Measurements from ENCODE around the gene ANKRD2. TPM values are rescaled to one million over a fixed set of nuclear protein-coding genes. Genes with fewer than 3 reads are reported as not detected.

Gene ANKRD2
- total and polyA plus RNA-seq, 8 donors = 0.25 to 9.9 (median 0.68) TPM; not detected in 5

DNA sequence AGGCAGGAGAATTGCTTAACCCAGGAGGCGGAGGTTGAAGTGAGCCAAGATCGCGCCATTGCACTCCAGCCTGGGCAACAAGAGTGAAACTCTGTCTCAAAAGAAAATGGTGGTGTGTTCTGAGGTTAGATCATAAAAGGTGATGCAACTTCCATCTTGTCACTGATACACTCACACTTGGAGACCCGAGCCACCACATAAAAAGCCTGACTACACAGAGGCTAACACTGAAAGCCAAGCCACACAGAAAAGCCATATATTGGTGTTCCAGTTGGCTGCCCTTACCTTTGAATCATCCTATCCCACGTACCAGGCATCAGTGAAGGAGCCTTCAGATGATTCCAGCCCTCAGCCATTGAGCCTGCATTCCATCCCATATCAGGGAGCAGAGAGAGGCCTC, 56.7 kb downstream of the ANKRD2 start:
- Histone ChIP-seq H3K9me3 (no peaks in the 10 kb centered on the region), H3K27me3 (no peaks in the 10 kb centered on the region), H3K27ac (no peak overlapping the region), H3K36me3 (no peaks in the 10 kb centered on the region), H3K4me1 (peaks cover 6 to 16% (median 14%) of the 10 kb centered on the region in 4 donors), H3K4me3 (no peak overlapping the region)
- no peak for TF ChIP-seq POLR2A (IDR thresholded peaks at IDR 0.05)
- TF ChIP-seq POLR2AphosphoS5 (IDR thresholded peaks at IDR 0.05) = no peak
- TF ChIP-seq CTCF (IDR thresholded peaks at IDR 0.05) = no peak
- TF ChIP-seq EP300 (IDR thresholded peaks at IDR 0.05) = no peak
- intact Hi-C loops (cut with DNase I; ENCODE audit: low total_unique reads) = no loop called here
- DNase-seq = no peak
- 90 to 97% (median 94%) methylated on average over 5 of the region's 5 CpGs for WGBS, 5 donors

GRCh38 chr10:97631098-97631497, 58.5 kb downstream of the ANKRD2 start:
- no peak for DNase-seq
- no peak overlapping the region for H3K4me3 ChIP-seq
- no peaks in the 10 kb centered on the region for H3K27me3 ChIP-seq
- intact Hi-C loops (cut with DNase I; ENCODE audit: low total_unique reads) = no loop called here
- H3K9me3 ChIP-seq = no peaks in the 10 kb centered on the region
- H3K27ac ChIP-seq = no peak overlapping the region
- TF ChIP-seq POLR2A (IDR thresholded peaks at IDR 0.05) (no peak), POLR2AphosphoS5 (IDR thresholded peaks at IDR 0.05) (no peak), CTCF (IDR thresholded peaks at IDR 0.05) (no peak), EP300 (IDR thresholded peaks at IDR 0.05) (no peak)
- H3K4me1 ChIP-seq = peaks cover 6 to 16% (median 14%) of the 10 kb centered on the region in 4 donors
- H3K36me3 ChIP-seq = no peaks in the 10 kb centered on the region

DNA sequence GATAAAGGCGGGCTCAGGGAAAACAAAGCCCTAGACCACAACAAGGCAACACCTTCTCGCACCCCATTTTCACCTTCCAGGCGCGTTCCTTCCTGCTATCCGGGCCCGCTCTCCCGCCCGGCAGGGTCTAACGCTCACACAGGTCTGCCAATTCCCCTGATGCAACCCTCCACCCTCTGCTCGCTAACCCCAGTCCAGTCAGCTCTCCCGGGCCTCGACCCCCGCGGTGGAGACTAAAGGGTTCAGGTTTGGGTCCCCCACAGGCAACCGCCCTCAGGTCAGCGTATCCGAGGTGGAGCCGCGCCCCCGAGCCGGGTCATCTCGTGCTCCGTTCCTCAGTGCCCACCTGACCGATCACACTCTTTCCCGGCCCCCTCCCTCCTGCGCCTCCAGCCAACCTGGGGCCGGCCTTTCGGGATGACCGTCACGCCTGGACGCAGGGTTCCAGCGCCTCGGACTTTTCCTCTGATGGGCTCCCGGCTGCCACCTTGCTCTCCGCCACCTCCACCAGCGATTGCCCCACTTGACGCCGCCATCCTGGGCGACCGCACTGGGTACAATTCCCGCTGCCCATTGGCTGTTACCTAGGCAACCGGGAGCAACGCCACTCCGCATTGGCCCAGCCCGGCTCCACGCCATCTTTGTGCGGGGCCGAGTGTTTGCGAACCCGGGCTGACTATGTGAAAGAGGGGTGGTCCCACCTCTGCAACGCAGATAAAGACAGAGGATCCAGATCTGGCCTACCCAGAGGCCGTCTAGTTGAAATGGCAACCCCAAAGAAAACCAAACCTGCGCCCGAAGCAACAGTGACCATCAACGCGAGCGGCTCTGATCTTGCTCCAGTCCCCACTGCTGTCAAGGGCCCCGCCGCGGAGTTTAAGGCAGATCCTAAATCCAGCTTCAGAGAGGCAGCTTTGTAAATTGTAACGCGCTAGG, 60.6 kb downstream of the ANKRD2 start, which contains the start of gene MORN4:
MORN4 (minus strand) TSS at position 552 of the 936 bp plus-strand sequence. CDS start 13,847 bp downstream, outside the sequence.
- TF ChIP-seq CTCF (IDR thresholded peaks at IDR 0.05) = no peak
- peak; percentile 7 to 69 (median 26) for TF ChIP-seq POLR2AphosphoS5 (IDR thresholded peaks at IDR 0.05)
- no peaks in the 10 kb centered on the region for H3K27me3 ChIP-seq
- H3K36me3 ChIP-seq = no peaks in the 10 kb centered on the region
- H3K27ac ChIP-seq = peak within 1 kb of the TSS; percentile 45 to 76 (median 67)
- intact Hi-C loops (cut with DNase I; ENCODE audit: low total_unique reads) = no loop called here
- 2 to 6% (median 3%) methylated on average over 34 to 62 of the region's 62 CpGs for WGBS, 5 donors
- peak; percentile 93 to 97 for DNase-seq
- no peaks in the 10 kb centered on the region for H3K9me3 ChIP-seq
- H3K4me3 ChIP-seq = peak within 1 kb of the TSS; percentile 53 to 90 (median 76)
- H3K4me1 ChIP-seq = peaks cover 6 to 16% (median 14%) of the 10 kb centered on the region in 4 donors

Other genes with a start within 250 kb of the ANKRD2 start
- 100 to 1,000 TPM in 1 of 5 donors, 10 to 100 TPM in 3, 1 to 10 TPM in 1; 6.4 to 213 (median 21.3) TPM for gene FRAT2, start 238.1 kb upstream of the ANKRD2 start, total RNA-seq
- 10 to 100 TPM in 2 of 3 donors, 1 to 10 TPM in 1; 8.8 to 18.3 (median 10.4) TPM for gene FRAT2, start 238.1 kb upstream of the ANKRD2 start, polyA plus RNA-seq
- gene RRP12, start 171.4 kb upstream of the ANKRD2 start, total RNA-seq = 10 to 100 TPM in 4 of 5 donors, 1 to 10 TPM in 1; 3.5 to 22.2 (median 15.6) TPM
- gene RRP12, start 171.4 kb upstream of the ANKRD2 start, polyA plus RNA-seq = 10 to 100 TPM; 12.0 to 16.8 (median 13.1) TPM
- 100 to 1,000 TPM in 1 of 5 donors, 10 to 100 TPM in 4; 29.2 to 122 (median 95.6) TPM for gene PGAM1, start 146.6 kb upstream of the ANKRD2 start, total RNA-seq
- 100 to 1,000 TPM; 116 to 180 (median 137) TPM for gene PGAM1, start 146.6 kb upstream of the ANKRD2 start, polyA plus RNA-seq
- 10 to 100 TPM; 11.6 to 30.6 (median 14.5) TPM for gene EXOSC1, start 126.8 kb upstream of the ANKRD2 start, total RNA-seq
- 10 to 100 TPM; 50.9 to 71.0 (median 52.7) TPM for gene EXOSC1, start 126.8 kb upstream of the ANKRD2 start, polyA plus RNA-seq
- 10 to 100 TPM in 4 of 5 donors, 1 to 10 TPM in 1; 5.4 to 98.6 (median 35.9) TPM for gene ZDHHC16, start 126.6 kb upstream of the ANKRD2 start, total RNA-seq
- gene ZDHHC16, start 126.6 kb upstream of the ANKRD2 start, polyA plus RNA-seq = 10 to 100 TPM; 29.7 to 36.4 (median 30.7) TPM
- gene MMS19, start 74.4 kb upstream of the ANKRD2 start, total RNA-seq = 100 to 1,000 TPM in 1 of 5 donors, 10 to 100 TPM in 4; 55.1 to 146 (median 59.7) TPM
- 10 to 100 TPM; 30.9 to 59.6 (median 30.9) TPM for gene MMS19, start 74.4 kb upstream of the ANKRD2 start, polyA plus RNA-seq
- 10 to 100 TPM in 1 of 5 donors, 1 to 10 TPM in 4; 1.3 to 22.9 (median 3.1) TPM for gene UBTD1, start 73.9 kb upstream of the ANKRD2 start, total RNA-seq
- 10 to 100 TPM in 2 of 3 donors, 1 to 10 TPM in 1; 9.3 to 14.8 (median 10.5) TPM for gene UBTD1, start 73.9 kb upstream of the ANKRD2 start, polyA plus RNA-seq
- gene HOGA1, start 11.6 kb downstream of the ANKRD2 start, total RNA-seq = not detected
- gene HOGA1, start 11.6 kb downstream of the ANKRD2 start, polyA plus RNA-seq = under 1 TPM in 1 of 3 donors, not detected in 2; 0.38 TPM
- not detected for gene C10orf62, start 16.9 kb downstream of the ANKRD2 start, total RNA-seq
- gene C10orf62, start 16.9 kb downstream of the ANKRD2 start, polyA plus RNA-seq = not detected
- gene MORN4, start 60.7 kb downstream of the ANKRD2 start, total RNA-seq = 10 to 100 TPM in 1 of 5 donors, 1 to 10 TPM in 1, not detected in 3; 5.5 to 19.8 TPM
- gene MORN4, start 60.7 kb downstream of the ANKRD2 start, polyA plus RNA-seq = 10 to 100 TPM in 1 of 3 donors, 1 to 10 TPM in 2; 4.3 to 12.4 (median 6.8) TPM
- 10 to 100 TPM in 4 of 5 donors, 1 to 10 TPM in 1; 9.1 to 13.6 (median 10.5) TPM for gene PI4K2A, start 67.9 kb downstream of the ANKRD2 start, total RNA-seq
- gene PI4K2A, start 67.9 kb downstream of the ANKRD2 start, polyA plus RNA-seq = 1 to 10 TPM; 4.2 to 8.8 (median 7.8) TPM
- 10 to 100 TPM in 4 of 5 donors, 1 to 10 TPM in 1; 2.3 to 24.6 (median 12.1) TPM for gene AVPI1, start 114.5 kb downstream of the ANKRD2 start, total RNA-seq
- 10 to 100 TPM; 16.7 to 38.2 (median 23.5) TPM for gene AVPI1, start 114.5 kb downstream of the ANKRD2 start, polyA plus RNA-seq
- gene MARVELD1, start 141.0 kb downstream of the ANKRD2 start, total RNA-seq = 10 to 100 TPM in 3 of 5 donors, 1 to 10 TPM in 2; 8.8 to 21.0 (median 12.7) TPM
- gene MARVELD1, start 141.0 kb downstream of the ANKRD2 start, polyA plus RNA-seq = 10 to 100 TPM in 1 of 3 donors, 1 to 10 TPM in 2; 5.7 to 13.6 (median 8.4) TPM
- 10 to 100 TPM in 4 of 5 donors, 1 to 10 TPM in 1; 6.7 to 77.1 (median 25.2) TPM for gene ZFYVE27, start 164.3 kb downstream of the ANKRD2 start, total RNA-seq
- 10 to 100 TPM in 1 of 3 donors, 1 to 10 TPM in 2; 4.3 to 16.3 (median 7.6) TPM for gene ZFYVE27, start 164.3 kb downstream of the ANKRD2 start, polyA plus RNA-seq
- gene SFRP5, start 199.2 kb downstream of the ANKRD2 start, total RNA-seq = 1 to 10 TPM in 3 of 5 donors, under 1 TPM in 1, not detected in 1; 0.45 to 4.6 (median 2.1) TPM
- gene SFRP5, start 199.2 kb downstream of the ANKRD2 start, polyA plus RNA-seq = 1 to 10 TPM in 2 of 3 donors, under 1 TPM in 1; 0.75 to 8.4 (median 2.1) TPM